ENCODE measurements around the gene STK16. TPM values are rescaled to one million over a fixed set of nuclear protein-coding genes. Genes with fewer than 3 reads are reported as not detected.

STK16 gene
- total and polyA plus RNA-seq, 2 of the 4 experiments (the other 2 are of a cell fraction): 44.4 to 50.1 TPM

DNA sequence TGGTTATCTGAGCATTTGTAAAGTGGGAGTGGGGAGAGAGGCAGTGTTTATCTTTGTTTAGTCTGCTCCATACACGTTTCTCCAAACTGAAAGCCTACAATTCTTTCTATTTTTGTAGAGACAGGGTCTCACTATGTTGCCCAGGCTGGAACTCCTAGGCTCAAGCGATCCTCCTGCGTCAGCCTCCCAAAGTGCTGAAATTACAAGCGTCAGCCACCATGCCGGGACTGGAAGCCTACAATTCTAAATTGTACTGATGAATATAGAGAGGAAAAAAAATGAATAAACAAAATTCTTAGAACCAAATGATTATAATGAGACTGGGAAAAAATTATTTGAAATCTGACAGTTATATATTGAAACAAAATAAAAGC lies 40.1 kb upstream of the STK16 start:
- Histone ChIP-seq H3K36me3 (ENCODE audit: control insufficient read depth, insufficient read depth, low read length) (peaks cover 15% of the 10 kb centered on the region), H3K9me1 (ENCODE audit: insufficient read depth, low read length) (peaks cover 8% of the 10 kb centered on the region; the same call in 1 of the 2 replicates), H3K27me3 (ENCODE audit: control insufficient read depth, insufficient read depth, low read length) (no peaks in the 10 kb centered on the region), H2BK5ac (ENCODE audit: low read depth, low read length, poor library complexity, severe bottlenecking) (no peak overlapping the region), H2AK9ac (replicated peaks; ENCODE audit: low read depth, low read length, poor library complexity) (no peak overlapping the region), H3K9me3 (ENCODE audit: control insufficient read depth, insufficient read depth, low read length) (no peaks in the 10 kb centered on the region), H3K18ac (ENCODE audit: low read depth, low read length) (no peak overlapping the region), H4K91ac (ENCODE audit: insufficient read depth, low read depth, low read length) (no peak overlapping the region), H3K9ac (ENCODE audit: low read depth, low read length) (no peak overlapping the region), H3K27ac (ENCODE audit: insufficient read depth, low read length) (no peak overlapping the region), H3K4ac (ENCODE audit: low read depth, low read length) (no peak overlapping the region), H4K5ac (ENCODE audit: low read depth, low read length) (no peak overlapping the region), H2AK5ac (ENCODE audit: low read depth, low read length) (no peak overlapping the region), H3K79me1 (ENCODE audit: low read depth in 1 of 2, low read length in 2 of 2) (peaks cover 5 to 19% of the 10 kb centered on the region in 2 experiments; a peak in 3 of 4 replicates), H4K20me1 (ENCODE audit: insufficient read depth, low read length) (peaks cover 9% of the 10 kb centered on the region; the same call in 1 of the 2 replicates), H3K14ac (replicated peaks; ENCODE audit: low read depth, low read length) (no peak overlapping the region), H2BK15ac (ENCODE audit: low read depth, low read length) (no peak overlapping the region), H3K4me3 (ENCODE audit: insufficient read depth, low read depth, low read length) (no peak overlapping the region), H4K8ac (ENCODE audit: low read depth in 2 of 2, low read length in 2 of 2) (no peak overlapping the region), H3K56ac (ENCODE audit: extremely low read depth, insufficient read depth, low read length) (no peak overlapping the region), H2AFZ (replicated peaks; ENCODE audit: low read length, poor library complexity) (no peak overlapping the region), H3K4me1 (ENCODE audit: control insufficient read depth, insufficient read depth, low read length) (peaks cover 16% of the 10 kb centered on the region), H3K4me2 (ENCODE audit: low read depth, low read length) (no peak overlapping the region), H3K23ac (ENCODE audit: low read depth, low read length) (no peak overlapping the region), H2BK120ac (ENCODE audit: low read depth, low read length) (no peak overlapping the region), H2BK20ac (ENCODE audit: low read depth, low read length) (no peak overlapping the region)
- ChIA-PET POLR2A (ENCODE audit: unreplicated experiment) (no interaction called here), CTCF (no interaction called here)
- intact Hi-C loops (cut with micrococcal nuclease) (no loop called here), dilution Hi-C loops (cut with HindIII; ENCODE audit: low sequenced_read_pairs, unreplicated experiment) (no loop called here), in situ Hi-C loops (cut with MboI; ENCODE audit: low sequenced_read_pairs) (loop anchor here (5.0 kb wide), 1 partner anchor 33 kb away; the partner anchor contains the start of gene SLC23A3)
- DNase-seq: no peak
- BruUV-seq (replicated peaks): no TSS peak
- TF ChIP-seq POLR2A (IDR thresholded peaks at IDR 0.05; ENCODE audit: low read depth, low read length): no peak
- WGBS, 2 experiments (ENCODE audit: extremely low coverage in 2 of 2, insufficient read length in 1 of 2): no CpG with 5 or more reads among the region's 5 CpGs
- ATAC-seq (ENCODE audit: low read depth): no peak

All from IMR-90 (cell line).